ENCODE data around the gene OXNAD1.

Gene OXNAD1

DNA sequence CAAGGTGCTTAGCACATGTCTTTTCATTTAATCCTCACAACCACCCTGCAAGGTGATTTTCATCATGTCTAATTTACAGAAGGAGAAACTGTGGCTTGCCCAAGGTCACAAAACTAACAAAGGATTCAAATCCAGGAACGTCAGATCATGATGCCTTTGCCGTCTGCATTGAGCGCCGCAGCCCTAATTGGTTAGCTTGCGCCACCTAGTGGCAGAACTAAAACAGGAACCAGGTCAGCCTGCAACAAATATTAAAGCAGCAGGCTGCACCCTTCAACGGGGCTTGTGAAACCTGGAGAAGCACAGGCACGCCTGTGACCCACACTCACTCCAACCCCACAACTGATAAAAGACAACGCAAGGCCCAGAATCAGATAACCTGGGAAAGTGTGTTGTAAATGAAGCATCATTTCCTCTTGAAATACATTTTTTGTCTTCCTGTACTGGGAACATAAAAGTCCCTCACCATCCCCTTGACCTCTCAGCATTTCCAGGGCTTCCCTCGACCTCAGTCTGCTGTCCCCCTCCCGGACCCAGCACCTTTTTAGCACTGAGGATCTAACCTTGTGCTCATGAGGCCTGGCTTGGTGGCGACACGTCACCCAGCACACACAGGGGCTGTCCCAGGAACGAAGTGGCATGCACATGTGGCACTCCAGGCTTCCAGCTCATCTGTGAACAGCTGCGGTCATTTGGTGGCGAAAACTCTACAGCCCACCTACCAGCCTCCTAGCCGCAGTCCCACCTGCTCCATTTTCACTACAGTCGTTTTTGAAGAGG is 17.5 kb upstream of the OXNAD1 start:
- DNase-seq (ENCODE audit: low read depth in 2 of 2), result peak; percentile 50 to 61

DNA sequence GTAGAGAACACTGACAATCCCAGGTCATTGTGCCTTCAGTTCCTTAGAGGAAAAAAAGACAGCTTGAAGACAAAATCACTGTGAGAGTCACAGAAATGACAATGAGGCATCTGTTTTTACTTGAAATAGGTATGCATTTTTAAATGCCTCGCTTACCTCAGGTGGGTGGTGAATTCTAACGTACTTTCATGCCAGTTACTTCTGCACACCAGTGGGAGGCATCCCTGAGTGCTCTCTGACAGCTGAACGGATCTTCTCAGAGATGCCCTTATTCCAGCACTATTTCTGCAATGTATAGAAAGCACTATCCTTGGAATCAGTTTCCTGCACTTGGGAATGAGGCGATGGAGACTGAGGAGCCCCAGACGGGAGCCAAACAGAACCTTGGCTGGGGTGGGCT is 16.5 kb upstream of the OXNAD1 start:
- no peak for DNase-seq (ENCODE audit: low read depth in 2 of 2)

DNA sequence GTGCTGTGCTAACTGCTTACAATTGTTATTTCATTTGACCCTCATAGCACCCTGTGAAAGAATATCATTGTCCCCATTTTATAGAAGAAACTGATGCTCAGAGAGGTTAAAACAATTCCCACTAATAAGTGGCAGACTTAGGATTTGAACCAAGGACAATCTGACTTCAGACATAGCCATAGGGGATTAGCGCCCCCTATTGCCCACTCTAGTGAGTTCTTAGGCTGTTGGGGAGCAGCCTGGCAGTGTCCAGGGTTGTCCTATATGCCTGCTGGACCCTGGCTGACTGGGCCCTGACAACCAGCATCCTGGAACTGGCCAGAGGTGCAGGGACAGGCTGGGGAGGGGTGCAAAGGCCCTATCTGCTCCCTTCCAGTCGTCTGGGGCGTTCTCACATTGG is 15.7 kb upstream of the OXNAD1 start:
- DNase-seq (ENCODE audit: low read depth in 2 of 2), result no peak

DNA sequence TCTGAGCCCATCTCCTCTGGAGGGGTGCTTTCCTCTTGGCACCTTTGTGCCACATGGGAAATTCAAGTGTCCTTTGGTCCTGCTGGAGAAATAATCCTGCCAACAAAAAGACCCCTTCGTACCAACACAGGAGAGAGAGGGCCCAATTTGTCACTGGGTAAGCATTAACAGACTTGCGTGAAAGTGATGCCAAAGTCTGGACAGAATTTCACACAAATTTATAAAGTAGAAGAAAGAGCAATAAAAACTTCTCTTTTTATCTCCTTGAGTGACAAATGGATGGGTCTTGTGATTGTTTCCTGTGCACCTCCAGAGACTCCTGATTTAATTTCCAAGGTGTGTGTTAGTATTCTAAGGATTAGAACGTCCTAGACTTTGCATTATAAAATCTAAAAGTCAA is 15.1 kb upstream of the OXNAD1 start:
- DNase-seq (ENCODE audit: low read depth in 2 of 2), result no peak

DNA sequence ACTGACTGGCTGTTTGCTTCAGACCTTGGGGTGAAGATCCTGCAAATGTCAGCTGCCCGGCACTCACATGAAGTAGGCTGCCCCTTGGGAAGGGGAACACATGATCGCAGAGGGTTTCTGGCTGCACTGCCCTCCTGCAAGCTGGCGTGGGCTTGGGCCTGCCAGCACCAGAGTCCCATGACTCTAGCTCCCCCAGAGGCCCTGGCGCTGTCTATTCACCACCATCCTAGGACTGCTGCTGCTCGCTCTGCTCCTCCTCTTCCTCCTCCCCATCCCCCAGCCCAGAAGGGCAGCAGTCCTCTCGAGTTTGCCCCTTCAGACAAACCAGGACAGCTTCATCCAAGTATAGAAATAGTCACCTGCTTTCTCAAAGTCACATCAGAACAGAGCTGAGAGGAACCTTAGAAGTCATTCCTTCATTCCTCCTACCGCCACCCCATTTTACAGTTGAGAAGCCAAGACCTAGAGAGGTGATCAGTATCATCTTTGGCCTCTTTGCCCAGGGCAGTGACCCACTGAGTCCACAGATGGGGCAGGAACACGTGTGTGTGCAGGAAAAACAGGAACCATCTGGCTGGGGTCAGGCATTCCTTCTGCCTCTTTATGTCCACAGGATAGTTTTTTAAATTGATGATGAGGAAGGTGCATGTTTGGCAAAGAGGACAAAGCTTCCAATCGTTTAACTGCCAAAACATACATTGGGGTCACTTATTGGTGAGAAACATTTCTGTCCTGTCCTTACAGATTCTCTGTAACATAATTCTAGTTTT is 13.5 kb upstream of the OXNAD1 start:
- DNase-seq (ENCODE audit: low read depth in 2 of 2), result no peak

DNA sequence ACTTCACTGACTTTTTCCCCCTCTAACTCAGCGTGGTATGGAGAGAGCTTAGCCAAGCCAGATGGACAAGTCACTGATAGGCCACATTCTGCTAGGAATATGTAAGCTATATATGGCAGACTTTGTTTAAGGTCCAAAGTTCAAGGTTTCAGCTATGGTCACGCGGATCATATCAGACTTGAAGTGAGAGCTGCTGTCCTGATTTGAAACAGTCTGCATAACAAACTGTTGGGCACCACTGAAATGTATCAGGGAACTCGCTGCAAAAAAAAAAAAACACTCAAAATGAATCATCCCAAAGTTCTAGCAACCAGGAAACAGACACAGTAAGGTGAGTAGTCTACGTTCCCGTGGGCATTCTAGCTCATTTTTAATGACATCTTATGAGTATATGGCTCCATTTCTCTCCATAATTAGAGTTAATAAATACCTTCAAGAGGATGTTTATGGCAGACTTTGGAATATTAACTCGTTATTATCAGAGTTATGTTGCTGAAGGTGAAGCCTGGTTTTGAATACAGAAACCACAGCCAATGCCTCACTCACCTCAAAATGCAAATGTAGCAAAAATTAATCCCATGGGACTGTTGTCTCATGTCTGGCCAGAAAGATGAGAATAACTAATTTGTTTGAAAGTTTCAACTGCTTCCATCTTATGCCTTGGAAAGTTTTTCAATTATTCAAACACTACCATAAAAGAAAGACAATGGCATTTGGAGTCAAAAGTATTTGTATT is 12.6 kb upstream of the OXNAD1 start:
- no peak for DNase-seq (ENCODE audit: low read depth in 2 of 2)

DNA sequence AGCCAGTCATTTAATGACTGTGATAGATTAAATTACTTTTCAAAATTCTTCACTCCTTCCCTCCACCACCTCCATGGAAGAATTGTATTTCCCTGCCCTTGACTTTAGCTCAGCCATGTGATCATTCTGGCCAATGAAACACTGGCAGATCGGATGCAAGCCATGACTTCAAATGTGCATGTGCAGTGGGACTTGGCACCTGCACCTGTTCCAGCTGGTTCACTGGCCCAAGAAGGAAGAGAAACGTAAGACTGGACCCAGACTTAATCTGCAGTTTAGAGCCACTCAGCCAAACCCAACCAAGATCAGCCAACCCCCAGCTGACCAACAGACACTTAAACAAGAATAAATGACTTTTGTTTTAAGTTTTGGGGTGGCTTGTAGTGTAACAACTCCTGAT is 12.0 kb upstream of the OXNAD1 start:
- no peak for DNase-seq (ENCODE audit: low read depth in 2 of 2)

DNA sequence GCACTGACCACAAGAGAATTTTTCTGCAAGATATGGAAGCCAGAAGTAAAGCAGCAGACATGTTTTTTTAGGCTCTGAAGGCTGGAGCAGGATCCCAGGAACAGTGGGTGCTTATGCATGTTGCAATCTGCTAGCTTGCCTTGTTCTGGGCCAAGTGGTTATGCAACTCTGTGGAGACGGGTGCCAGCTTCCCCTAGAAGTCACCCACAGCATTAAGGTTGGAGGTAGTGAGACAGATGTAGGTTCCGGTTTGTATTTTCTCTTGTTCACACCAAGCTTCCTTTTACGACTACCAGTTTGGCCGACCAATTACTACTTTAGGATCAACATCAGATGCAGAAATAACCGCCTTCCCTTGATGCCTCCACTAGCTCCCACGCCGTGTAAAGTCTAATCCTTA is 11.4 kb upstream of the OXNAD1 start:
- DNase-seq (ENCODE audit: low read depth in 2 of 2), result no peak

DNA sequence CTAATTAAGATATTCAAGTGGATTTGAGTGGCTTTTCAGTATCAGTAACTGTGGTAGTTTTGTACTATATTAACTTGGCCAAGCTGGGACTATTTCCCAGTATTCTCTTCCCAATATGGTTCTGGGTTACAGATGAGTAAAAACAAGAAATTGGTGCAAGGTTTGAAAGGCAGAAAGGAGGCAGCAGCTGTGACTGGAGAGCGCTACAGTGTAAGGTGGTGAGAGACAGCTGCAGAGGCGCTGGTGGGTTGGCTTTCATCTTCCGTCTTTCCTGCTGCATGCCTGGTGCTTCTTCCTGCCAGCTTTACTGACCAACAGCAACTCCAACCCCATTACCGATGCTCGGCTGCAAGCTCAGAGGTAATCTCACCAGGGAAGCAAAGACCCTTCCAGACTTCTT is 10.1 kb upstream of the OXNAD1 start:
- no peak for DNase-seq (ENCODE audit: low read depth in 2 of 2)

DNA sequence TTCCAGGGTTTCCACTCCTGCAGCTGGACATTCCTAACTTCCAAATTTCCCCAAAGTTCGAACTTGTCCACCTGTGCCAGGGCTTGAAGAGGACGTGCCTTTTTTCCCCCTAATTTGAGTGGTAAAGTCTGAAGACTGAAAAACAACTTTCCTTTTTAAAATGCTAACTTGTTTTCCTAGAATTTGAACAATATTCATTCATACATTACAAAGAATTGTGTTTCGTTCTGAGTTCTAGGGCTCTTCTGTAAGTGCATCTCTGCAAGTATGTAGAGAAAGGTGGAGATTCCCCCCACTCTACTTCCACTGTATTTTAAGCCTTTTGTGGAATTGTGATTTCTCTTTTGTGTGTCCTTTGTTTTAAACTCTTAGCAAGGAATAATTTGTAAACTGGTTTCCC is 9.7 kb upstream of the OXNAD1 start:
- no peak for DNase-seq (ENCODE audit: low read depth in 2 of 2)

DNA sequence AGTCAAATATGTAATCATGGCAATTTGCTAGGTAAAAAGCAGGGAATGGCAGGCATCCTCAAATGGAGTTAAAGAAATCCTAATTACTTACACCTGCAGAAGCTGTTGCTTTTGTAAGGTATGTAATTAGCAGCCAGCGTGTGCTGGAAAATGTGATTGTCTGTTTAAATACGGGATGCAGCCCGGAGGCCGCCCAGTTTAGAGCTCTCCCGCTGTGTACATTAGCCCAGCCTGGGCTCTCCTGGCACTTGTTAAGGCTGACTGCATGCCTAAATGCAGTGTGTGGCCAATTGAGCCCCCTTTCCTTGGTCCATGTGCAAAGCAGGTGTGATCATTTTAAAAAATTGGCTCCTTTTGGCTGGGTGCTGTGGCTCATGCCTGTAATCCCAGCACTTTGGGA is 9.3 kb upstream of the OXNAD1 start:
- DNase-seq (ENCODE audit: low read depth in 2 of 2), result no peak

DNA sequence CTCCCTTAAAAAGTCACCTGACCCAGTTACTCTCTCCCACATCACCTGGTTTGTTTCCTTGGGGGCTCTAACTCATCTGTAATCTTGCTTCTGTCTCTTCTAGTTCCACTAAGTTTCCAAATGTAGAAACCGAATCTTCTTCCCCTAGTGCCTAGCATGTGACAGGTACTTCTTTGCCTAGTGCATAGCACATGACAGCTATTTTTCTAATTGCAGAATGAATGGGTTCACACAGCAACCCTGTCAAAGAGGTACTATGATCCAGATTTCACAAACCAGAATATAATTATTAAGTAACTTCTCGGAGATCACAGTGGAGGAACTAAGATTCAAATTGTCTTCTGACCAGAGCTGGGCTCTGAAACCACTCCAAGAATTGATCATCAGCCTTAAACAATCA is 7.7 kb upstream of the OXNAD1 start:
- no peak for DNase-seq (ENCODE audit: low read depth in 2 of 2)

DNA sequence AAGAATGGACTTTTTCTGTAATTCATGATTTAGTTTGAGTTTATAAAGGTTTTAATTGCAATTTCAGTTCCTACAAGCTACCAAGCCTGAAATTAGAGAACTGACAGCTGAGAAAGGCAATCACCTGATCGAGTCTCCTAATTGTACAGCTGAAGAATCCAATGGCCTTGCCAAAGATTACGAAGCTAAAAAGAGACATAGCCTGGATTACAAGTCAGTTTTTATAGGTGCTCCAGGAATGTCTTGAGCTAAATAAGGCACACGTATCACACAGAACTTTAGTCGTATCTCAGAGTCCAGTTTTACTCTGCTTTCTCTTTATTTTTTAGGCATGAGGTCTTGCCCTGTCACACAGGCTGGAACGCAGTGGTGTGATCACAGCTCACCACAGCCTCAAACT is 6.8 kb upstream of the OXNAD1 start:
- no peak for DNase-seq (ENCODE audit: low read depth in 2 of 2)

DNA sequence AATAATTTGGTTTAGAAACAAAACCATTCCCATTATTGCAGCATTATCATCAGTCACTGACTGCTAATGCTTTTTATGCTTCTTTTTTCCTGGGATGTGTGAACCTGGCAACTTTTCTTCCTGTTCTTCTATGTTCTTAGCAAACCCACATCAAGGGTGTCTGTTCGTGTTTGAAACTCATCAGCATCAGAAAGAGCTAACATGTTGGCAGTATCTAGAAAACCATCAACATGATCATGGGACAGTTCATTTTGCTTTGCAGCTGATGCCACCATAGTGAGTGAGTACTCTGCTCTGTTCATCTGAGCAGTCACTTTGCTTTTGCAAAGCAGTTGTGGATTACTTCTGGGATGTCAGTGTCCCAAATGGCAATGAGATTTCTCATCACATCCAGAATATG is 6.1 kb upstream of the OXNAD1 start:
- no peak for DNase-seq (ENCODE audit: low read depth in 2 of 2)

DNA sequence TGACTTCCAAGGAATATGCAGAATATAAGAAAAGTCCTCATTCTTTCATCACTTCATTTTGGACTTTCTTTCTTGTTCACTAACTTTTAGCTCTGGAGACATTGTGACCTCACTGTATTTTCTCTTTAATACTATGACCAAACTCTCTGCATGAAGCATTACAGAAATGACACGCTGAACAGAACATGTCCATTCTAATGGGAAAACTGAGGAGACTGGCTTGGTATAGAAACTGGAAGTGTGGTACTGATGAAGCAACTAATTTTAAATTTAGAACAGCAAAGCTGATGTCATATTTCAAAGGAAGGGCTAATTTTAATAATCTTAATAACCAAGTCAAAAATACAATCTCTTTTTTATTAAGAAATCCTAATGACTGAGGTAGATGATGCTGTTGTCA is 5.0 kb upstream of the OXNAD1 start:
- no peak for DNase-seq (ENCODE audit: low read depth in 2 of 2)

DNA sequence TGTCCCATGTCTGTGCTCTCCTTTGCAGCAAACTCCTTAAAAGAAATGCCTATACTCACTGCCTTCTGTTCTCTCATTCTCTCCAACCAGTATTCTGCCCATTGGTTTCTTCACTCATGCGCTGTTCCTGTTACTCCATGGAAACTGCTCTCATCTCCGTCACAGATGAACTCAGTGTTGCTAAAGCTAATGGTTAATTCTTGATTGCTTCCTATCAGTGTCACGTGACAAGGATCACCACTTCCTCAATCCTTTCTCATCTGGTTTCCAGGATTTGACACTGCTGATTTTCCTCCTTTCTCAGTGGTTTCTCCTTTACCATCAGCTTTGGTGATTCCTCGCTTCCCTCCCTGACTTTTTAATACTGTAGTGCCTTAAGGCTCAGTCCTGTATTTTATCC is 2.8 kb upstream of the OXNAD1 start:
- no peak for DNase-seq (ENCODE audit: low read depth in 2 of 2)

DNA sequence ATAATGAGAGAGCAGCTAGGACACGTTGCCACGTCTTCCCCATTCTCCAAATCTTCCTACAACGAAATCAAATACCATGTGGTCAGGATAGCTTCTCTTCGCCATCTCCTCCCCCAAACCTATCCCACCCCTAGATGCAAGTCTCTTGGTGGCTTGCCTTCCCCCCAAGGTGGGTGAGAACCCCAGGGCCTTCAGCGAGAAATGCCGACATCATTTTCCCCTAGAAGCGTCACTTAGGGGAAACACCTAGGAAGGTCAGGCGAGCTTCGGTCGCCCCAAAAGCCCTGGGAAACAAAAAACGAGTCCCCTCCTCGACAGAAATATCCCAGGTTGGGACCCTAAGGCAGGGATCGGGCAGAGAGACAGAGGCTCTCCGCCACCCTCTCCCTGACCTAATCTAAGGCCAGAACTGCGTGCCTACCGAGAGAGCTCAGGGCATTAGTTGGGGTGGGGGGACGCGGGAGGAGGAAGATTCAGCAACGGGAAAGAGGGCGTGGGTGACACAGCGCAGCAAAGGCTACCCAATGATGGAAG is 771 bp upstream of the OXNAD1 start:
- DNase-seq (ENCODE audit: low read depth in 2 of 2), result no peak

DNA sequence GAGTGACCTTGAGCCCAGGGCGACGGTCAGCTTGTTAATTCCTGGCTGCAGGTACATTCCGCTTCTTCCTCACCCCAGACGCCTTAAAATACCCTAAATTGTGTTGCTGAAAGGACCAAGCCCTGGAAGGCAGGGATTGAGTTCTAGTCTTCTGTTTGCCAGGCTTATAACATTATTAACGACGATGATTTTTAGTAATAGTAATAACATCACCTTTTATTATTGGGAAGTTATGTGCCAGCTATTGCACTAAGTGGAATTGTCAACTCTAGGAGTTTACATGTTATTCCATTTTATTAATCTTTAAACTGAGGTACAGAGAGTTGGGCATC is 409 bp downstream of the OXNAD1 start:
- DNase-seq (ENCODE audit: low read depth in 2 of 2), result no peak

DNA sequence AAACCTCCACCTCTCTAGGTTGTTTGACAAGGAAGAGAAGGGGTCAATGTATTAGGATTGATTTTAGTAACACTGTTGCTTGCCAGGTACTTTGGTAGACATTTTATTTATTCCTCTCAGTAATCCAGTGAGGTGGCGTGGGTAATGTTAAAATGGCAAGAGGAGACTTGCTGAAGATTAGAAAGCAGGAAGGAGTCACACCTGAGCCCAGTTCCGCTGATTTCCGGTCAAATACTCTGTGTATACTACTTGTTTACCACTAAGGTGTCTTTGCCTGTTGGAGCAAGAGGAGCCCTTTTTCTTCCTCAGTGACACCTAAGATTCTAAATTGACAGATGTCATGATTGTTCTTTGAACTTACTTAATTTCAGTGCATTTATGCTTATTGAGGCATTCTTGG is 1.7 kb downstream of the OXNAD1 start:
- no peak for DNase-seq (ENCODE audit: low read depth in 2 of 2)

DNA sequence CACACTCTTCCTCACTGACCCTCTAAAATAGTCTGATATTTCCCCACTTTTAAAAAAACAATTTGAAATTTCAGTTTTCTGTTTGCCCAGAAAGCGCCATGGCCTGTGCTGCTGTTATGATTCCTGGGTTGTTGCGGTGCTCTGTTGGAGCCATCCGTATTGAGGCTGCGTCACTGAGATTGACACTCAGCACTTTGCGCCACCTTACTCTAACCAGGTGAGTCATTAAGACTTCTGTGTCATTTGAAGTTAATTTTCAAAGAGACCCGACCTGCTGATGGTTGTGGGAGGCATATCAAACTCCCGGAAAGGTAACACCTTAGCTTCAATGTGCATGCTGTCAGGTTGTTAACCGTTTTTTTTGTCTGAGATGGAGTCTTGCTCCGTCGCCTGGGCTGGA is 5.8 kb downstream of the OXNAD1 start:
- no peak for DNase-seq (ENCODE audit: low read depth in 2 of 2)

DNA sequence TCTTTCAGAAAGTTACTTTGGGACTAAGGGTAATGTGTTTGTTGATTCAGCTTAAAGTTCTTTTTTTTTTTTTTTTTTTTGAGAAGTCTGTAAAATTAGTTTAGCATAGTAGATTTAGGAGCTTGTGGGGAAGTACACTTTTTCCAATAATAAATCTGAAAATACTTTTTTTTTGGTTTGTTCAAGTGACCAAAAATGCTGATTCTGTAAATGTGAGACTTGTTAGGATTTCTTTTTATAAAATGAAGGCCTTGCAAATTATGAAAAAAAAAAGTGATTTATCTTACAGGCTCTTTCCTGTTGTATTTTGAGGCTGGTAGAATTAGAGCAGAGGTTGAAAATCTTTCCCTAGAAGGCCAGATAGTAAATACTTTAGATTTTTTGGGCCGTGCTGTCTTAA is 7.6 kb downstream of the OXNAD1 start:
- DNase-seq (ENCODE audit: low read depth in 2 of 2), result no peak

DNA sequence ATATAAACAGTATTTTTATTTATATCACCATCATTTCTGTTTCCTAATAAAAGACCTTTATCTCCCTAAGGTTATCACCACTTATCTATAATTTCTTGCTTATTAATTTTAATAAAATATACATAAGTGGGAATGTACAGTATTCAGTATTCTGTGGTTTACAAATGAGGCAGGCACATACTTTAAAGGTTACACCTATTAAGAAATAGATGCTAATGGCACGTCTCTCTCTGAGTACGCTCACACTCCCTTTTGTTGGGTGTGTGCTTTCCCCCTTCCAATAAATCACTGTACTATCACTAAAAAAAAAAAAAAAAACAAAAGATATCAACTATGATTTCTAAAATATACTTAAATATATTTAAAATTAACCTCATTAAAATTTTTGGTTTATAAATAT is 8.9 kb downstream of the OXNAD1 start:
- DNase-seq (ENCODE audit: low read depth in 2 of 2), result no peak

DNA sequence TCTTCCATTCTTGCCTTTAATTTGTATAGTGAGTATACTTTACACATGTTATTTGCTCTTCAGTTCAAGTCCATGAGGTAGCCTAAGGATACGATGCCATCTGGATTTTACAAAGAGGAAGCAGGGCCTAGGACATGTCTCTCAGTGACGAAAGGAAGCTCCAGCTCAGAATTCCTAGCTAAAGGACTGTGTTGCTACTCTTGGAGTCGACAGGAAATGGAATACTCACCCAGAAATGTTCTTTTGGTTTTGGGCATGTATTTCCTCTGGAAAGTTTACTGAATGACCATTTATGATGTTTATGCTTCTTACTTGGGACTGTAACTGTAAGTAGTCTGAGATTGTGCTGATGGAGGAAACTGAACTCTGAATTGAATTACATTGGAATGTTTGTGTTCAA is 12.5 kb downstream of the OXNAD1 start:
- no peak for DNase-seq (ENCODE audit: low read depth in 2 of 2)

Data from fibroblast of skin of left biceps (primary cell).